ENCODE results near the gene PQBP1. TPM values are rescaled to one million over a fixed set of nuclear protein-coding genes. Genes with fewer than 3 reads are reported as not detected.

PQBP1 gene
- total RNA-seq, 2 donors from 2014 or later = 37.1 to 76.6 TPM

DNA sequence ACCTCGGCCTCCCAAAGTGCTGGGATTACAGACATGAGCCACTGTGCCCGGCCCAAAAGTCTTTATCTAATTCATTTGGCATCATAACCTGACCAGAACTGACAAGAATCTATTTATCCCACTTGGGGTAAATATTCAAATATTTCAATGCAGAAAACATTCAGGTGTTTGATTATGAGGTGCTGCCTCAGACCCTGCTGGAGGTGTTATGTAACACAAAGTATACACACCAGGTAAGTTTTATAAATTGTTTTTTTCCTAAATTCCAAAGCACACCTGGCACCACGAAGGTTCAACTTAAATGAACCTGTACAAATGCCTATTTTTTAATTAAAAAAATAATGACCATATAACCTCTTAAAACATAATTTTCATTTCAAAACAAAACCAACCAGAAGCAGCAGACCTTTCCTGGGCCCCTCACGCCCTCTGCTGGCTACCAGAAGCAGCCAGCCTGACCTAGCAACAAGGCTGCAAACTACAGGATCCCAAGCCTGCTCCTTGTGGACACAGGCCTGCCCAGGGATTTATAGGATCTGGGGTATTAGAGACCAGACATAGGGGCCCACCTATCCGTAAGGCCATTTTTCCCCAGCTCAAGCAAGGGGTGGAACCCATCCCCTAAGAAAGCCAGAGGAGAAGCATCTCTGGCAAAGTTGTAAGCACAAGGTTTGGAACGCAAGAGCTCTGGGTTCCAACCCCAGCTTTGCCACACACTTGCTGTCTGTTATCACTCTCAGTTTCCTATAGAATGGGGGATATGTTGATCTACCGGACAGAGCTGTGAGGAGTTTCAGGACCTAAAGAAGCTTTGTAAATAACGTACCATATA, 48.0 kb downstream of the PQBP1 start:
- Histone ChIP-seq H3K9me3 (no peaks in the 10 kb centered on the region), H3K27me3 (replicated peaks; ENCODE audit: insufficient read depth) (no peaks in the 10 kb centered on the region), H3K36me3 (no peaks in the 10 kb centered on the region), H3K4me3 (no peak overlapping the region), H3K27ac (no peak overlapping the region), H3K4me1 (replicated peaks) (no peaks in the 10 kb centered on the region)
- WGBS = 53% methylated on average over 8 of the region's 8 CpGs
- DNase-seq (ENCODE audit: low spot score) = peak; percentile 19
- intact Hi-C loops (cut with DNase I) = no loop called here
- TF ChIP-seq CTCF (IDR thresholded peaks at IDR 0.05) (peak in 3 of 4 experiments; percentile 35 to 44 (median 44)), POLR2AphosphoS5 (IDR thresholded peaks at IDR 0.05) (no peak)

DNA sequence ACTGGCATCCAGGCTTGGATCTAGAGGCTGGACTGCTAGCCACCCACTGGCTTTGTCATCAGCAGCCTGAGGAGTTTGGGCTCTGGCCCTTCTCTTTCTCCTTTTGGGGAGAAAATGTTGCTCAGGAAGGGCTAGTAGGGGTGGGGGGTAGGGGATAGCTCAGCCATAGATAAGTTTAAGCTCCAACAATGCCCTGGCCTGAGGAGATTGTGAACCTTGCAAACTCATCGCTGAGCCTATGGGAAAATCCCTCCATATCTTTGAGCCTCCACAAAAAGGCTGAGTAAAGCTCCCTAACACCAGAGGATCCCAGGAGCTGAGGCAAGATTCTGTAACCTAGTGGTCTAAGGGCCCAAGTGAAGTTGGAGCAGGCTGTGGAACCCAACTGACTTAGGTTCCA, 50.9 kb downstream of the PQBP1 start:
- H3K27me3 ChIP-seq (replicated peaks; ENCODE audit: insufficient read depth) = no peaks in the 10 kb centered on the region
- H3K27ac ChIP-seq = no peak overlapping the region
- no peak overlapping the region for H3K4me3 ChIP-seq
- 89% methylated on average over 1 of the region's 1 CpG for WGBS
- intact Hi-C loops (cut with DNase I) = no loop called here
- no peaks in the 10 kb centered on the region for H3K4me1 ChIP-seq (replicated peaks)
- no peak for TF ChIP-seq POLR2A (IDR thresholded peaks at IDR 0.05)
- no peak for TF ChIP-seq CTCF (IDR thresholded peaks at IDR 0.05)
- no peak for TF ChIP-seq POLR2AphosphoS5 (IDR thresholded peaks at IDR 0.05)
- H3K9me3 ChIP-seq = no peaks in the 10 kb centered on the region
- no peaks in the 10 kb centered on the region for H3K36me3 ChIP-seq
- no peak for DNase-seq (ENCODE audit: low spot score)

Other genes starting within 250 kb of the PQBP1 start
- 10 to 100 TPM in 1 of 2 donors, 1 to 10 TPM in 1; 2.5 to 10.5 TPM for gene WAS, start 214.1 kb upstream of the PQBP1 start, total RNA-seq
- 1 to 10 TPM; 7.4 to 9.1 TPM for gene SUV39H1, start 201.2 kb upstream of the PQBP1 start, total RNA-seq
- gene GLOD5, start 136.2 kb upstream of the PQBP1 start, total RNA-seq = under 1 TPM in 1 of 2 donors, not detected in 1; 0.41 TPM
- gene GATA1, start 111.3 kb upstream of the PQBP1 start, total RNA-seq = not detected
- gene HDAC6, start 95.9 kb upstream of the PQBP1 start, total RNA-seq = 100 to 1,000 TPM; 102 to 113 TPM
- not detected for gene ERAS, start 71.4 kb upstream of the PQBP1 start, total RNA-seq
- 10 to 100 TPM; 45.4 to 77.7 TPM for gene PCSK1N, start 62.3 kb upstream of the PQBP1 start, total RNA-seq
- 10 to 100 TPM; 58.2 to 85.8 TPM for gene TIMM17B, start 162 bp upstream of the PQBP1 start, total RNA-seq
- gene SLC35A2, start 13.7 kb downstream of the PQBP1 start, total RNA-seq = 10 to 100 TPM; 29.7 to 39.0 TPM
- gene PIM2, start 21.1 kb downstream of the PQBP1 start, total RNA-seq = 10 to 100 TPM; 12.1 to 23.5 TPM
- 10 to 100 TPM; 44.1 to 84.2 TPM for gene OTUD5, start 59.7 kb downstream of the PQBP1 start, total RNA-seq
- 1 to 10 TPM in 1 of 2 donors, under 1 TPM in 1; 0.23 to 1.9 TPM for gene KCND1, start 73.9 kb downstream of the PQBP1 start, total RNA-seq
- 10 to 100 TPM; 26.9 to 62.4 TPM for gene GRIPAP1, start 104.3 kb downstream of the PQBP1 start, total RNA-seq
- 10 to 100 TPM; 44.6 to 88.4 TPM for gene TFE3, start 145.4 kb downstream of the PQBP1 start, total RNA-seq
- gene CCDC120, start 161.1 kb downstream of the PQBP1 start, total RNA-seq = 10 to 100 TPM; 12.3 to 15.0 TPM
- gene PRAF2, start 176.1 kb downstream of the PQBP1 start, total RNA-seq = 10 to 100 TPM; 13.9 to 42.9 TPM
- gene WDR45, start 182.0 kb downstream of the PQBP1 start, total RNA-seq = 10 to 100 TPM; 67.8 to 93.6 TPM
- 10 to 100 TPM; 21.2 to 28.7 TPM for gene GPKOW, start 225.8 kb downstream of the PQBP1 start, total RNA-seq

All from prostate gland (tissue), 2 donors.